ENCODE data around the gene CTDSPL. TPM values are rescaled to one million over a fixed set of nuclear protein-coding genes. Genes with fewer than 3 reads are reported as not detected.

CTDSPL gene
- total and polyA plus RNA-seq, 2 of the 13 experiments (the other 11 are each of a cell fraction or from before 2014, with no cell fraction given), result 26.1 to 142 TPM

DNA sequence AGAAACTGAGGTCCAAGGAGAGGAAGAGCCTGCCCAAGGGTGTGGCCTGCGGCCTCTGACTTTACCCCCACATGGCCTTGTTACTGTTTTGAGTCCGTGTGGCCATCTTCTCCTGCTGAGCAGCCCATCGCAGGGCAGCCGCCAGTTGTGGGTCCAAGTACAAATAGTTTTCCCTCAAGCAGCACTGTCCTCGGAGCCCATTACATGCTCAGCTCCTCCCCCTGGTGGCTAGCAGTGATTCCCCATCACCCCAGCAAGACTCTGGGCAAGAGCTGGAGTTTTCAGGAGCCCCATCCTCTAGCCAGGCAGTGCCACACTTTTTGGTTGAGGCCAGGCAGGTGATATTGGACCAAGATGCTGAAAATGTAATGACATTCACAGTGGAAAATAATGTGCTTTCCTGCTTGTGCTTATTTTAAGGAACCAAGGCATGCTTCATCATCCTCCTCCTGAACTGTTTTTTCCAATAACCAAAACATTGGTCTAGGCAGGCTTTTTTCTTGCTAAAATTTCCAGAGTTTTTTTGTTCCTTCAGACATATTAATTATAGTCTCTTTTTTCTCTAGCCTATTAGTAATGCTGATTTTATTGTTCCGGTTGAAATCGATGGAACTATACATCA is 105.7 kb downstream of the CTDSPL start (continued):
- TF ChIP-seq, protein P1, sequence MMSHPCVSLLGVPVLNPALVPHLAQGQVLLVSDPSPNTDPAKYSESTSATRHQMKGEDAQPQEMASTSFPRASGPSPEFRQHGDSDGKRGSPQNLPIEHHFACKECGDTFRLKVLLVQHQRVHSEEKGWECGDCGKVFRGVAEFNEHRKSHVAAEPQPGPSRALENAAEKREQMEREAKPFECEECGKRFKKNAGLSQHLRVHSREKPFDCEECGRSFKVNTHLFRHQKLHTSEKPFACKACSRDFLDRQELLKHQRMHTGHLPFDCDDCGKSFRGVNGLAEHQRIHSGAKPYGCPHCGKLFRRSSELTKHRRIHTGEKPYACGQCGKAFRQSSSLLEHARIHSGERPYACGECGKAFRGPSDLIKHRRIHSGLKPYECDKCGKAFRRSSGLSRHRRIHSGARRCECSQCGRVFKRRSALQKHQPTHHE (CRISPR knock-in tag; IDR thresholded peaks at IDR 0.05; ENCODE audit: borderline replicate concordance), result no peak
- TF ChIP-seq ZSCAN21 (CRISPR knock-in tag; IDR thresholded peaks at IDR 0.05; ENCODE audit: borderline replicate concordance) (no peak), NAIF1 (CRISPR knock-in tag; IDR thresholded peaks at IDR 0.05; ENCODE audit: borderline replicate concordance) (no peak), EP300 (IDR thresholded peaks at IDR 0.05; ENCODE audit: low read depth in 2 of 2, low read length in 2 of 2) (no peak), EP300 (CRISPR knock-in tag; IDR thresholded peaks at IDR 0.05; ENCODE audit: borderline replicate concordance) (no peak), SMAD1 (CRISPR knock-in tag; IDR thresholded peaks at IDR 0.05; ENCODE audit: borderline replicate concordance, low read depth) (no peak), ZNF251 (CRISPR knock-in tag; IDR thresholded peaks at IDR 0.05) (no peak), ZZZ3 (CRISPR knock-in tag; IDR thresholded peaks at IDR 0.05; ENCODE audit: borderline replicate concordance) (no peak), MIXL1 (CRISPR knock-in tag; IDR thresholded peaks at IDR 0.05) (peak; percentile 26; the same call in 1 of the 2 replicates), NFYC (CRISPR knock-in tag; IDR thresholded peaks at IDR 0.05) (no peak), U2AF2 (IDR thresholded peaks at IDR 0.05; ENCODE audit: low read depth, low read length) (no peak), ZNF331 (CRISPR knock-in tag; IDR thresholded peaks at IDR 0.05) (0 out of 2 replicates have a peak, but pooled peaks have one; percentile 18), ZNF816 (CRISPR knock-in tag; IDR thresholded peaks at IDR 0.05; ENCODE audit: borderline replicate concordance) (no peak), DPF2 (CRISPR knock-in tag; IDR thresholded peaks at IDR 0.05; ENCODE audit: borderline replicate concordance, low read depth) (no peak), ZNF564 (CRISPR knock-in tag; IDR thresholded peaks at IDR 0.05) (no peak), GLI4 (CRISPR knock-in tag; IDR thresholded peaks at IDR 0.05; ENCODE audit: borderline replicate concordance) (no peak), NR3C1 (CRISPR knock-in tag; IDR thresholded peaks at IDR 0.05) (no peak), HCFC1 (IDR thresholded peaks at IDR 0.05; ENCODE audit: low read depth, low read length) (no peak), ZNF747 (CRISPR knock-in tag; IDR thresholded peaks at IDR 0.05; ENCODE audit: borderline replicate concordance) (no peak), ZNF12 (CRISPR knock-in tag; IDR thresholded peaks at IDR 0.05) (no peak)
- TF ChIP-seq, protein P2, sequence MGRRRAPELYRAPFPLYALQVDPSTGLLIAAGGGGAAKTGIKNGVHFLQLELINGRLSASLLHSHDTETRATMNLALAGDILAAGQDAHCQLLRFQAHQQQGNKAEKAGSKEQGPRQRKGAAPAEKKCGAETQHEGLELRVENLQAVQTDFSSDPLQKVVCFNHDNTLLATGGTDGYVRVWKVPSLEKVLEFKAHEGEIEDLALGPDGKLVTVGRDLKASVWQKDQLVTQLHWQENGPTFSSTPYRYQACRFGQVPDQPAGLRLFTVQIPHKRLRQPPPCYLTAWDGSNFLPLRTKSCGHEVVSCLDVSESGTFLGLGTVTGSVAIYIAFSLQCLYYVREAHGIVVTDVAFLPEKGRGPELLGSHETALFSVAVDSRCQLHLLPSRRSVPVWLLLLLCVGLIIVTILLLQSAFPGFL (CRISPR knock-in tag; IDR thresholded peaks at IDR 0.05), result no peak
- TF ChIP-seq, protein P3, sequence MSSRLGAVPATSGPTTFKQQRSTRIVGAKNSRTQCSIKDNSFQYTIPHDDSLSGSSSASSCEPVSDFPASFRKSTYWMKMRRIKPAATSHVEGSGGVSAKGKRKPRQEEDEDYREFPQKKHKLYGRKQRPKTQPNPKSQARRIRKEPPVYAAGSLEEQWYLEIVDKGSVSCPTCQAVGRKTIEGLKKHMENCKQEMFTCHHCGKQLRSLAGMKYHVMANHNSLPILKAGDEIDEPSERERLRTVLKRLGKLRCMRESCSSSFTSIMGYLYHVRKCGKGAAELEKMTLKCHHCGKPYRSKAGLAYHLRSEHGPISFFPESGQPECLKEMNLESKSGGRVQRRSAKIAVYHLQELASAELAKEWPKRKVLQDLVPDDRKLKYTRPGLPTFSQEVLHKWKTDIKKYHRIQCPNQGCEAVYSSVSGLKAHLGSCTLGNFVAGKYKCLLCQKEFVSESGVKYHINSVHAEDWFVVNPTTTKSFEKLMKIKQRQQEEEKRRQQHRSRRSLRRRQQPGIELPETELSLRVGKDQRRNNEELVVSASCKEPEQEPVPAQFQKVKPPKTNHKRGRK (CRISPR knock-in tag; IDR thresholded peaks at IDR 0.05), result no peak
- TF ChIP-seq, protein P4, sequence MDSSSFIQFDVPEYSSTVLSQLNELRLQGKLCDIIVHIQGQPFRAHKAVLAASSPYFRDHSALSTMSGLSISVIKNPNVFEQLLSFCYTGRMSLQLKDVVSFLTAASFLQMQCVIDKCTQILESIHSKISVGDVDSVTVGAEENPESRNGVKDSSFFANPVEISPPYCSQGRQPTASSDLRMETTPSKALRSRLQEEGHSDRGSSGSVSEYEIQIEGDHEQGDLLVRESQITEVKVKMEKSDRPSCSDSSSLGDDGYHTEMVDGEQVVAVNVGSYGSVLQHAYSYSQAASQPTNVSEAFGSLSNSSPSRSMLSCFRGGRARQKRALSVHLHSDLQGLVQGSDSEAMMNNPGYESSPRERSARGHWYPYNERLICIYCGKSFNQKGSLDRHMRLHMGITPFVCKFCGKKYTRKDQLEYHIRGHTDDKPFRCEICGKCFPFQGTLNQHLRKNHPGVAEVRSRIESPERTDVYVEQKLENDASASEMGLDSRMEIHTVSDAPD (CRISPR knock-in tag; IDR thresholded peaks at IDR 0.05), result no peak
- TF ChIP-seq, protein P5, sequence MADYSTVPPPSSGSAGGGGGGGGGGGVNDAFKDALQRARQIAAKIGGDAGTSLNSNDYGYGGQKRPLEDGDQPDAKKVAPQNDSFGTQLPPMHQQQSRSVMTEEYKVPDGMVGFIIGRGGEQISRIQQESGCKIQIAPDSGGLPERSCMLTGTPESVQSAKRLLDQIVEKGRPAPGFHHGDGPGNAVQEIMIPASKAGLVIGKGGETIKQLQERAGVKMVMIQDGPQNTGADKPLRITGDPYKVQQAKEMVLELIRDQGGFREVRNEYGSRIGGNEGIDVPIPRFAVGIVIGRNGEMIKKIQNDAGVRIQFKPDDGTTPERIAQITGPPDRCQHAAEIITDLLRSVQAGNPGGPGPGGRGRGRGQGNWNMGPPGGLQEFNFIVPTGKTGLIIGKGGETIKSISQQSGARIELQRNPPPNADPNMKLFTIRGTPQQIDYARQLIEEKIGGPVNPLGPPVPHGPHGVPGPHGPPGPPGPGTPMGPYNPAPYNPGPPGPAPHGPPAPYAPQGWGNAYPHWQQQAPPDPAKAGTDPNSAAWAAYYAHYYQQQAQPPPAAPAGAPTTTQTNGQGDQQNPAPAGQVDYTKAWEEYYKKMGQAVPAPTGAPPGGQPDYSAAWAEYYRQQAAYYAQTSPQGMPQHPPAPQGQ (CRISPR knock-in tag; IDR thresholded peaks at IDR 0.05; ENCODE audit: borderline replicate concordance), result no peak

All from HepG2 (cell line).